GM12878 (cell line): ENCODE measurements around the gene AVP. TPM values are rescaled to one million over a fixed set of nuclear protein-coding genes. Genes with fewer than 3 reads are reported as not detected.

Experiments
- ATAC-seq: fragments of 200-7000 bp; cut with Tn5 transposase; 3 replicates; pipeline ENCODE4 v1.9.1; 2020; ENCODE audit warnings: mild to moderate bottlenecking, moderate library complexity
- BruUV-seq: library from RNA; stranded (reverse); fragments of 400-500 nt; replicated peaks from 2 replicates; lab custom pipeline; 2021; lab: Mats Ljungman, UMichigan
- CTCF ChIA-PET: fragments of 300-600 bp; sonication (Branson Sonifier 250); formaldehyde crosslinking; extraction: SDS; loops from one replicate; lab custom pipeline; 2021; ENCODE audit warnings: inconsistent platforms; lab: Yijun Ruan, JAX
- POLR2A ChIA-PET: fragments of 350-600 bp; formaldehyde crosslinking; extraction: SDS; loops from one replicate; lab custom pipeline; 2021; ENCODE audit warnings: inconsistent platforms; lab: Charles Lee
- RAD21 ChIA-PET: fragments of 300-600 bp; sonication (Branson Sonifier 250); formaldehyde crosslinking; loops from one replicate; lab custom pipeline; 2023; ENCODE audit warnings: antibody characterized with exemption; ENCODE audit not compliant: unreplicated experiment; lab: Charles Lee
- SMC1A ChIA-PET: fragments of 300-600 bp; sonication (Branson Sonifier 250); formaldehyde crosslinking; loops from one replicate; lab custom pipeline; 2023; ENCODE audit not compliant: unreplicated experiment, uncharacterized antibody; lab: Charles Lee
- DNase-seq: peaks from one replicate; pipeline ENCODE4 v3.0.0-alpha.2; 2011; ENCODE audit warnings: low read depth, low spot score
- FAIRE-seq: peaks from 3 replicates; lab custom pipeline; 2011; peaks lifted over from hg19 to GRCh38; lab: Jason Lieb, UNC
- H2AFZ ChIP-seq: 2 replicates; pipeline ENCODE4 v1.6.0; 2011; ENCODE audit warnings: low read depth, low read length, control low read depth; ENCODE audit not compliant: control insufficient read depth
- H3K27ac ChIP-seq: 2 replicates; pipeline ENCODE4 v1.5.1; 2011; ENCODE audit warnings: control low read depth; ENCODE audit not compliant: control insufficient read depth, insufficient read depth
- H3K27me3 ChIP-seq, 2 experiments: replicated peaks in 1 of 2; 2 replicates each; pipeline versions ENCODE4 v1.6.0 to v1.6.1; 2011; ENCODE audit warnings: low read length in 1 of 2; ENCODE audit not compliant: control insufficient read depth in 2 of 2, insufficient read depth in 2 of 2
- H3K36me3 ChIP-seq, 2 experiments: 2 replicates each; pipeline ENCODE4 v1.5.1; 2011; ENCODE audit warnings: low read length in 1 of 2; ENCODE audit not compliant: control insufficient read depth in 2 of 2, insufficient read depth in 2 of 2
- H3K4me1 ChIP-seq: 2 replicates; pipeline ENCODE4 v1.6.1; 2011; ENCODE audit warnings: mild to moderate bottlenecking, low read length, moderate library complexity, mixed read lengths; ENCODE audit not compliant: control insufficient read depth, insufficient read depth
- H3K4me2 ChIP-seq: 2 replicates; pipeline ENCODE4 v1.6.0; 2011; ENCODE audit warnings: control low read depth; ENCODE audit not compliant: control insufficient read depth, insufficient read depth
- H3K4me3 ChIP-seq: fragments of 200-600 bp; sonication (generic); 2 replicates; pipeline ENCODE4 v1.5.1; 2016
- H3K79me2 ChIP-seq: 2 replicates; pipeline ENCODE4 v1.6.0; 2011; ENCODE audit warnings: low read length; ENCODE audit not compliant: control insufficient read depth, insufficient read depth
- H3K9ac ChIP-seq: 2 replicates; pipeline ENCODE4 v1.8.0; 2011; ENCODE audit warnings: low read length, control low read depth, mixed read lengths; ENCODE audit not compliant: control insufficient read depth, insufficient read depth
- H3K9me3 ChIP-seq: replicated peaks from 3 replicates; pipeline ENCODE4 v1.5.1; 2011; ENCODE audit warnings: mild to moderate bottlenecking, low read length; ENCODE audit not compliant: control insufficient read depth, insufficient read depth
- H4K20me1 ChIP-seq: 2 replicates; pipeline ENCODE4 v1.6.0; 2011; ENCODE audit not compliant: control insufficient read depth, insufficient read depth
- E4F1 ChIP-seq: fragments of 450-650 bp; IDR thresholded peaks from 2 replicates; pipeline ENCODE4 v1.6.1; 2018; ENCODE audit warnings: borderline replicate concordance, mild to moderate bottlenecking; ENCODE audit not compliant: partially characterized antibody
- EGR1 ChIP-seq, 2 experiments: IDR thresholded peaks; 1 replicate in 1 of 2; 2 replicates in 1 of 2; pipeline ENCODE4 v1.6.1; 2011 to 2012; ENCODE audit warnings: low read depth in 2 of 2, low read length in 2 of 2, borderline replicate concordance in 1 of 2, mild to moderate bottlenecking in 1 of 2, moderate library complexity in 1 of 2
- IRF5 ChIP-seq: fragments of 450-650 bp; IDR thresholded peaks from 2 replicates; pipeline ENCODE4 v1.6.1; 2017; ENCODE audit warnings: borderline replicate concordance
- WGBS: methylation state at CpG from one replicate; pipeline ENCODE4 v1.1.6; 2016; ENCODE audit warnings: low lambda C conversion rate; ENCODE audit not compliant: insufficient replicate concordance, insufficient coverage; ENCODE audit errors: missing lambda C conversion rate; 5-methylcytosine and 5-hydroxymethylcytosine counted together
- in situ Hi-C: fragments of 300-500 bp; cut with MboI; formaldehyde crosslinking; loops from 9 replicates; pipeline ENCODE4 v1.14.3; 2018; ENCODE audit warnings: mixed read lengths
- intact Hi-C: fragments of 100-400 bp; cut with micrococcal nuclease; formaldehyde crosslinking; loops from one replicate; pipeline ENCODE4 v1.14.2; 2022; ENCODE audit not compliant: unreplicated experiment
- polyA plus RNA-seq, 11 experiments: library from polyadenylated mRNA; depleted of rRNA in 4 of 11; unstranded in 6 of 11; stranded (reverse) in 5 of 11; fragments of >200 nt; fragmentation: Nextera tagmentation in 4 of 11; fragmentation: Illumina TruSeq in 1 of 11; extraction: Ambion mirVana in 4 of 11; extraction: Trizol in 1 of 11; gene quantifications; 1 replicate in 1 of 11; 2 replicates in 10 of 11; pipeline versions ENCODE4 v1.2.1 to v1.2.3, GENCODE V29; 2011 to 2016; ENCODE audit warnings: inconsistent platforms in 2 of 11, missing spikeins in 2 of 11, low read depth in 1 of 11
- total RNA-seq, 4 experiments: library from RNA; depleted of rRNA in 3 of 4; stranded (reverse); fragments of >200 nt in 3 of 4; fragmentation: Illumina TruSeq in 1 of 4; extraction: Trizol in 1 of 4; gene quantifications; 2 replicates each; pipeline versions ENCODE4 v1.2.1 to v1.2.3, GENCODE V29; 2013 to 2021

AVP gene
- total and polyA plus RNA-seq, 10 of the 15 experiments (the other 5 are each of a cell fraction or from before 2014, with no cell fraction given), result not detected

- TF ChIP-seq IRF5, result no peak
Measured at GRCh38 chr20:3101251-3101650, 16.7 kb upstream of the AVP start (continued).

- ATAC-seq (no peak), FAIRE-seq (no peak), DNase-seq (no peak)
- in situ Hi-C loops, result no loop called here
- Histone ChIP-seq H3K79me2 (no peaks in the 10 kb centered on the region), H3K4me2 (no peak overlapping the region), H3K4me3 (no peak overlapping the region), H2AFZ (no peak overlapping the region), H3K9ac (no peak overlapping the region), H4K20me1 (no peaks in the 10 kb centered on the region), H3K9me3 (no peaks in the 10 kb centered on the region), H3K4me1 (peaks cover 3% of the 10 kb centered on the region), H3K36me3 (no peaks in the 10 kb centered on the region), H3K27me3 (no peaks in the 10 kb centered on the region), H3K27ac (no peak overlapping the region)
- ChIA-PET CTCF (no interaction called here), SMC1A (no interaction called here), POLR2A (interaction anchor here (0.6 kb wide), 1 partner anchor 8 kb away, joined by 7 read pairs; no protein-coding TSS in a partner anchor), RAD21 (no interaction called here)
- 51% methylated on average over 7 of the region's 7 CpGs for WGBS
- intact Hi-C loops, result no loop called here
- TF ChIP-seq EGR1 (IDR thresholded peaks at IDR 0.05; ENCODE audit: borderline replicate concordance in 1 of 2, low read depth in 2 of 2, low read length in 2 of 2) (no peak), E4F1 (no peak)
- BruUV-seq, result no TSS peak
Measured at GRCh38 chr20:3100480-3100879, 16.0 kb upstream of the AVP start.
